Vagina (tissue), 2 donors: ENCODE measurements around the gene TSHR. TPM values are rescaled to one million over a fixed set of nuclear protein-coding genes. Genes with fewer than 3 reads are reported as not detected.

Experiments used
- DNase-seq, 2 donors: peaks; one replicate each; pipeline ENCODE4 v3.0.0-alpha.2; 2017; ENCODE audit errors: extremely low spot score in 2 of 2
- H3K27ac ChIP-seq: fragments of 200-600 bp; sonication (generic); one replicate; pipeline ENCODE4 v1.5.1; 2019
- H3K27me3 ChIP-seq: fragments of 200-600 bp; sonication (generic); one replicate; pipeline ENCODE4 v1.5.1; 2019
- H3K36me3 ChIP-seq, 2 donors: fragments of 200-600 bp; sonication (generic); one replicate each; pipeline ENCODE4 v1.5.1; 2017 to 2019
- H3K4me1 ChIP-seq: fragments of 200-600 bp; sonication (generic); one replicate; pipeline ENCODE4 v1.5.1; 2019
- H3K4me3 ChIP-seq, 2 donors: fragments of 200-600 bp; sonication (generic); 1 replicate in 1 of 2; 2 replicates in 1 of 2; pipeline ENCODE4 v1.5.1; 2016 to 2019
- H3K9me3 ChIP-seq: fragments of 200-600 bp; sonication (generic); one replicate; pipeline ENCODE4 v1.5.1; 2019
- CTCF ChIP-seq, 3 experiments: fragments of 450-650 bp in 2 of 3; fragments of 200-600 bp in 1 of 3; sonication (generic) in 1 of 3; IDR thresholded peaks; one replicate each; pipeline ENCODE4 v1.5.1; 2017 to 2019; ENCODE audit warnings: antibody characterized with exemption in 3 of 3, mild to moderate bottlenecking in 2 of 3, moderate library complexity in 2 of 3
- POLR2A ChIP-seq, 2 donors: fragments of 450-650 bp; IDR thresholded peaks; one replicate each; pipeline ENCODE4 v1.6.1; 2017; ENCODE audit warnings: antibody characterized with exemption in 2 of 2, mild to moderate bottlenecking in 2 of 2, moderate library complexity in 2 of 2
- POLR2AphosphoS5 ChIP-seq, 2 donors: sonication (generic); formaldehyde crosslinking; IDR thresholded peaks; one replicate each; pipeline ENCODE4 v1.9.0; 2017; ENCODE audit warnings: antibody characterized with exemption in 2 of 2, mild to moderate bottlenecking in 2 of 2, low read depth in 1 of 2; ENCODE audit not compliant: insufficient read depth in 1 of 2
- intact Hi-C: fragments of 100-400 bp; cut with DNase I; formaldehyde crosslinking; loops from one replicate; pipeline ENCODE4 v1.15.1; 2023
- total RNA-seq: library from RNA; depleted of rRNA; stranded (reverse); fragments of >200 nt; gene quantifications from one replicate; pipeline ENCODE4 v1.2.3, GENCODE V29; 2016

TSHR gene
- total RNA-seq, 1 donor from 2014 or later = not detected

- no peak for DNase-seq
- Histone ChIP-seq H3K36me3 (no peaks in the 10 kb centered on the region), H3K4me3 (no peak overlapping the region), H3K4me1 (no peaks in the 10 kb centered on the region), H3K9me3 (no peaks in the 10 kb centered on the region), H3K27ac (no peak overlapping the region), H3K27me3 (no peaks in the 10 kb centered on the region)
- TF ChIP-seq POLR2AphosphoS5 (IDR thresholded peaks at IDR 0.05; ENCODE audit: insufficient read depth in 1 of 2, low read depth in 1 of 2) = no peak
- TF ChIP-seq CTCF (IDR thresholded peaks at IDR 0.05) = no peak
- TF ChIP-seq POLR2A (IDR thresholded peaks at IDR 0.05) = no peak
- intact Hi-C loops = loop anchor here (5.0 kb wide), 1 partner anchor 1969 kb away; no protein-coding TSS in a partner anchor
Measured at GRCh38 chr14:81091660-81092059, 136.2 kb downstream of the TSHR start.

GRCh38 chr14:81093651-81094050, 138.2 kb downstream of the TSHR start:
- intact Hi-C loops = loop anchor here (5.0 kb wide), 1 partner anchor 1971 kb away; no protein-coding TSS in a partner anchor
- no peak for DNase-seq
- Histone ChIP-seq H3K27ac (no peak overlapping the region), H3K27me3 (no peaks in the 10 kb centered on the region), H3K36me3 (no peaks in the 10 kb centered on the region), H3K4me3 (no peak overlapping the region), H3K4me1 (no peaks in the 10 kb centered on the region), H3K9me3 (no peaks in the 10 kb centered on the region)
- no peak for TF ChIP-seq POLR2AphosphoS5 (IDR thresholded peaks at IDR 0.05; ENCODE audit: insufficient read depth in 1 of 2, low read depth in 1 of 2)
- no peak for TF ChIP-seq CTCF (IDR thresholded peaks at IDR 0.05)
- no peak for TF ChIP-seq POLR2A (IDR thresholded peaks at IDR 0.05)

- TF ChIP-seq POLR2A (IDR thresholded peaks at IDR 0.05) = no peak
Measured at GRCh38 chr14:81095539-81095938, 140.1 kb downstream of the TSHR start.

GRCh38 chr14:81096656-81097055, 141.2 kb downstream of the TSHR start:
- H3K4me3 ChIP-seq = no peak overlapping the region
- H3K4me1 ChIP-seq = no peaks in the 10 kb centered on the region
- no peaks in the 10 kb centered on the region for H3K36me3 ChIP-seq
- no peak for TF ChIP-seq POLR2AphosphoS5 (IDR thresholded peaks at IDR 0.05; ENCODE audit: insufficient read depth in 1 of 2, low read depth in 1 of 2)
- no peak for TF ChIP-seq CTCF (IDR thresholded peaks at IDR 0.05)
- no peak for TF ChIP-seq POLR2A (IDR thresholded peaks at IDR 0.05)
- DNase-seq = no peak
- H3K9me3 ChIP-seq = no peaks in the 10 kb centered on the region
- no peak overlapping the region for H3K27ac ChIP-seq
- no peaks in the 10 kb centered on the region for H3K27me3 ChIP-seq
- intact Hi-C loops = no loop called here

More at GRCh38 chr14:81095539-81095938, 140.1 kb downstream of the TSHR start:
- no peaks in the 10 kb centered on the region for H3K27me3 ChIP-seq
- H3K9me3 ChIP-seq = no peaks in the 10 kb centered on the region
- no peak overlapping the region for H3K27ac ChIP-seq
- intact Hi-C loops = no loop called here
- H3K4me3 ChIP-seq = no peak overlapping the region
- no peak for DNase-seq
- no peaks in the 10 kb centered on the region for H3K4me1 ChIP-seq
- H3K36me3 ChIP-seq = no peaks in the 10 kb centered on the region

GRCh38 chr14:81102217-81102616, 146.8 kb downstream of the TSHR start:
- intact Hi-C loops = no loop called here
- Histone ChIP-seq H3K36me3 (no peaks in the 10 kb centered on the region), H3K9me3 (no peaks in the 10 kb centered on the region), H3K27ac (no peak overlapping the region), H3K27me3 (no peaks in the 10 kb centered on the region), H3K4me1 (no peaks in the 10 kb centered on the region), H3K4me3 (no peak overlapping the region)
- TF ChIP-seq CTCF (IDR thresholded peaks at IDR 0.05) (no peak), POLR2AphosphoS5 (IDR thresholded peaks at IDR 0.05; ENCODE audit: insufficient read depth in 1 of 2, low read depth in 1 of 2) (no peak), POLR2A (IDR thresholded peaks at IDR 0.05) (no peak)
- no peak for DNase-seq
